HG03045 (cell line): ENCODE measurements around the gene NRP2.

Source experiments
- ATAC-seq: cut with Tn5 transposase; IDR thresholded peaks from one replicate; pipeline ENCODE4 v1.9.1; 2021; ENCODE audit warnings: mild to moderate bottlenecking, moderate library complexity; ENCODE audit not compliant: unreplicated experiment

NRP2 gene

GRCh38 chr2:205752296-205752820 is 70.1 kb downstream of the NRP2 start:
- ATAC-seq, result no peak

DNA sequence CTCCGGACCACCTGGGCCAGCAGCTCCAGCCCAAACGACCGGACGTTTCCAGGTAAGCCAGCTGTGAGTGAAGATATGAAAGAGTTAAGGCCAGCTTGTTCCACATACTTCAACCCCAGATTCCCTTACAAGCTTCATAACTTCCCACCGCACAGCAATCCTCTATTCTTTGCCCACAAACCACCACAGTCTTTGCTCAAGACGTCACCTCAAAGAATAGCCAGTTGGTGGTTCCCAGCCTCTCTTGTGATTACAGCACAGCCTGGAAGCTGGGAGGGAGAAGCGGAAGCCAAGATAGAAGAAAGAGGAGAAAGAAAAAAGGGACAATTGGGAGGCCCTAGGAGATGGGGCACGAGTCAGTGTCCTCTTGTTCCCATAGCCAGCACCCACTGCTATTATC is 70.6 kb downstream of the NRP2 start:
- ATAC-seq, result no peak

GRCh38 chr2:205754285-205754923 is 72.1 kb downstream of the NRP2 start:
- no peak for ATAC-seq

DNA sequence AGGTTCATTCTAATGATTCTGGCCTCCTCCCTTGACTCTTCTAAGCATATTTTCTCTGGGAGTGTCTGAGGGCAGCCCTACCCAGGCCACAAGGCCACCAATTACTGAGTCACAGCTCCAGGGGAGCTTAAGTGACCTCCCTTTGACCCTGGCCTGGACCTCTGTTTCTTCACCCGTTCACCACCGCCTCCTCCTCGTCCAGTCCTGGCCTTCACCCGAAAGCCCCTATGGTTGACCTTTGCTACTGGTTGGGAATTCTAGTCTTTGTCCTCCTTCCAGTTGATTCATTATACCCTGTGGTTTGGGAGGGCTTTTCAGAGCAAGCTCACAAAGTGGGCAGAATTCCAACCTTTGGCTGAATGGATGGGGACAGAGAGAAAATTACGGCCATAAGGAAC is 72.6 kb downstream of the NRP2 start:
- no peak for ATAC-seq

GRCh38 chr2:205755923-205756322 is 73.6 kb downstream of the NRP2 start:
- no peak for ATAC-seq

GRCh38 chr2:205757271-205757670 is 75.0 kb downstream of the NRP2 start:
- ATAC-seq, result no peak

- no peak for ATAC-seq
These were observed 75.8 kb downstream of the NRP2 start for GRCh38 chr2:205758051-205758450.

DNA sequence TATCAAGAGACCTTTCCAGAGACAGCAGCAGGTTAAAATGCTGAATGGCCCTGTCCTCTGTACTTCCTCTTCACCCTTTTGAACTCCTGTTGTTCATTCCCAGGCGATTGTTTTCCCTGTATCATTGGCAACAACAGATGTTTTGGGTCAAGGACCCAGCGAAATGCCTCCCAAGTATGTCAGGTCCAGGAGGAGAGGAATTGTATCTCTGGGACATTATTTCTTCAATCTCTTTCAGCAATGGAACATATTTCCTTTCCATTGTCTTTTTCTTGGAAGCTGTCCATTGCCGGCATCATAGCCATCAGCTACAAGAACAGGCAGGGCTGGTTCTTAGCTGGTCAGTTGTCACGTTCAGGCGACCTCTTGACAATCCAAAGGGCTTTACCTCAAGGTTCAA is 76.2 kb downstream of the NRP2 start:
- no peak for ATAC-seq

- no peak for ATAC-seq
These were observed 77.0 kb downstream of the NRP2 start for GRCh38 chr2:205759257-205759656.

- ATAC-seq, result no peak
These were observed 77.4 kb downstream of the NRP2 start for GRCh38 chr2:205759732-205760131.

- no peak for ATAC-seq
These were observed 77.9 kb downstream of the NRP2 start for GRCh38 chr2:205760157-205760556.

- no peak for ATAC-seq
These were observed 79.1 kb downstream of the NRP2 start for GRCh38 chr2:205761421-205761820.

- ATAC-seq, result no peak
These were observed 80.6 kb downstream of the NRP2 start for GRCh38 chr2:205762881-205763280.

GRCh38 chr2:205763708-205764211 is 81.5 kb downstream of the NRP2 start:
- no peak for ATAC-seq

- ATAC-seq, result no peak
These were observed 82.0 kb downstream of the NRP2 start for GRCh38 chr2:205764270-205764746.

DNA sequence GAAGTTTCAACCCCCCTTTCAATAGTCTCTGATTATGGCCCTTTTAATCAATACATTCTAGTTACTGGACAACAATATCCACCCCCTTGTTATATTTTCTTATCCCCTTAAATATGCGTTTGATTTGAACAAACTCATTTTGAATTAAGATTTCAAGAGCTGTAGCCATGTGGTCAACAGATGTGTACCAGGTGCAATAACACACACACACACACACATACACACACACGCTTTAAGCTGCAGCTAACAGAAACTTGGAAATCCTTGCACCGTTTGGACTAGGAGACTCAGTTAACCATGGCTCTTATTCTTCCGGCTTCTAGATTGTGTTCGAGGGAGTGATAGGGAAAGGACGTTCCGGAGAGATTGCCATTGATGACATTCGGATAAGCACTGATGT is 82.8 kb downstream of the NRP2 start:
- no peak for ATAC-seq

GRCh38 chr2:205766779-205767359 is 84.6 kb downstream of the NRP2 start:
- ATAC-seq, result no peak

GRCh38 chr2:205767617-205768016 is 85.3 kb downstream of the NRP2 start:
- ATAC-seq, result no peak

DNA sequence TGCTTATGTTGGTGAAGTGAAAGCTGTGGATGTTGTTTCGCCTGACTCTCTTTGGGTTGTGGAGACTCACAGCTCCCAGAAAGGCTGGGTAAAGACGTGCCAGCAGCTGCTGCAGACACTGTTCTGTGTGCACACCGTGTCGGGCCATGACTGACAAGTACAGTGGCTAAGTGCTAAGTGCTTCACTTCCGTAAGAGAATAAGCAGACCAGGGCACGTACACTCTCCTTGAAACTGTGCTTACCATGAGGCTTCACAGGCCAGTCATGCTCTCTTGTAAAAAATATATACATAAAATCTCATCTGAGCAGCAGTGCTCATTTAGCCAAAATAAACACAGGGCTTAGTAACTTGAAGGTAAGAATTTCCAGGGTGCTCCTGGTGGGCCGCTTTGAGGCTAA is 86.0 kb downstream of the NRP2 start:
- no peak for ATAC-seq

DNA sequence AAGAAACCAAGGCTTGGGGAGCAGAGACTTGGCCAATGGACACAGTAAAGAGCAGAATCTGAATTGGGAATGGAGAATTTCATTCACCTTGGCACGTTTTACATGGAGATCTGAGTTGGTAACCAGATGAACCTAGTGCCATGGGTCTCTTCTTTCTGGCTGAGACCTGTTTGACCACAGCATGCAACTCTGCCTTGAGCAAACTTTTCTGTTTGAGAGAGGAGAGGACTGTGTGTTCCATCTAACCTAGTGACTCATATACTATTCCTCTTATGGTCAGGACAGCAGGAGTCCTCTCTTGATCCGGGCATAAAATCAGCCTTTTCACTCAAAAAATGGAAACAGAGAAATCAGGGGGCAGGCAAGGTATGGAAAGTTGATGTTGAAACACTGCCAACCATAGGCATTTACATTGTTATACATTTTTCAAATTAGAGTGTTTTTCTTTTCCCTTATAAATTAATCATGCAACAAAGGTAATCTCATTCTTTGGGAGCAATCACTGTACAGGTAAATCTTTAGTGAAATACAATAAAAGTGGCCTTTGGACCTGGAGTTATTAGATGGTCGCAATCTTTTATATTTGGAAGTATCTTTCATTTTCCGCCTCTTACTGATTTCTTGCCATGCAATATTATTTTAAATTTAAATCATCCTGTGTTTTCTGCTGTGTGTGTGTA is 86.7 kb downstream of the NRP2 start:
- ATAC-seq, result no peak

DNA sequence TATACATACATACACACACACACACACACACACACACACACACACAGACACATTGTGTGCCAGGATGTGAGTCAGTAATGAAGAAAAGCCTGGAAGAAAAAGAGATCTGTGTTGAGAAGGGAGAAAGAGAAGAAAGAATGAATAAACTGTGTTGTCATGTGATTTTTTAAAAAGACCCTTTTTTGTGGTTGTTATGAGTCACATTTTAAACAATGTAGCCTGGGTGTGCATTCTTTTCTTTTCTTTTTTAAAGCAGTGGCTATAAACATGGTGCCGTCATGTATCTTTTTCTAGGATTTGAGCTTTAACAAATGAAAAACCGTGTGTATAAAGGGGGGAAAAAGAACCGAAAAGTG is 87.2 kb downstream of the NRP2 start:
- no peak for ATAC-seq

- no peak for ATAC-seq
These were observed 87.6 kb downstream of the NRP2 start for GRCh38 chr2:205769879-205770278.
